ENCODE data around the gene CTDSPL2.

DNA sequence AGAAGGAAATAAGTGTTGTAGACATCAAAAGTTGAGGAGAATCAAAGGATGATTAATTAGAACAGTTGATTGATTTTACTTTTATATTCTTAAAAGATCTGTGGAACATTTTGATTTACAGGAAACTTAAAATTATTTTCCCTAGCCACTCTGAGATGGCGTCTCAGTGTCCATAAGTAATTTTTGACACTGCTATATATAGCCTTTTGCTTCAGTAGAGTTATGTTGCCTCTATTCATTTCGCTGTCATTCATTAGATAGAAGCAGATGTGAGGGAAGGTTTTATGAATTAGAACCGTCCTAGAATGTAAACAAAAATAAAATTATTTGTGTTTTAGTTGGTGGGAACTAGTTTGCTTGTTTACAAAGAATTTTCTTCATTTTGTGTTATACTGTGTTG lies 58.5 kb downstream of the CTDSPL2 start:
- no peak for TF ChIP-seq CTCF (IDR thresholded peaks at IDR 0.05 in 4 of 5, conservative IDR thresholded peaks at IDR 0.05 in 1 of 5)
- TF ChIP-seq POLR2A (IDR thresholded peaks at IDR 0.05) = no peak
